GM21786 (cell line): ENCODE results near the gene TNNI2.

Experiments
- ATAC-seq: cut with Tn5 transposase; IDR thresholded peaks from one replicate; pipeline ENCODE4 v1.9.1; 2021; ENCODE audit not compliant: unreplicated experiment

The TNNI2 gene

GRCh38 chr11:1844221-1845094 lies 5.7 kb downstream of the TNNI2 start:
- no peak for ATAC-seq

GRCh38 chr11:1845095-1845429 lies 6.3 kb downstream of the TNNI2 start:
- no peak for ATAC-seq

- ATAC-seq, result no peak
These were observed 7.0 kb downstream of the TNNI2 start for GRCh38 chr11:1845561-1846452.

GRCh38 chr11:1846453-1846932 lies 7.7 kb downstream of the TNNI2 start:
- no peak for ATAC-seq

GRCh38 chr11:1847006-1847735 lies 8.4 kb downstream of the TNNI2 start:
- ATAC-seq, result no peak

- ATAC-seq, result no peak
These were observed 9.3 kb downstream of the TNNI2 start for GRCh38 chr11:1847926-1848639.

- no peak for ATAC-seq
These were observed 10.1 kb downstream of the TNNI2 start for GRCh38 chr11:1848640-1849430.

GRCh38 chr11:1851468-1852180 lies 12.8 kb downstream of the TNNI2 start:
- ATAC-seq, result no peak

GRCh38 chr11:1852271-1852876 lies 13.6 kb downstream of the TNNI2 start:
- ATAC-seq, result no peak

GRCh38 chr11:1852877-1853276 lies 14.1 kb downstream of the TNNI2 start, which contains the start of gene LSP1:
TSS of gene LSP1 (plus strand) at chr11:1853084. CDS start at chr11:1853145, 61 bp downstream.
- peak; percentile 33 for ATAC-seq

GRCh38 chr11:1853376-1854131 lies 14.8 kb downstream of the TNNI2 start:
- ATAC-seq, result no peak

GRCh38 chr11:1854132-1854948 lies 15.6 kb downstream of the TNNI2 start:
- peak; percentile 30 for ATAC-seq

GRCh38 chr11:1854949-1855885 lies 16.4 kb downstream of the TNNI2 start:
- ATAC-seq, result peak; percentile 44

- no peak for ATAC-seq
These were observed 17.1 kb downstream of the TNNI2 start for GRCh38 chr11:1855886-1856265.

- no peak for ATAC-seq
These were observed 17.7 kb downstream of the TNNI2 start for GRCh38 chr11:1856306-1857005.
